Caco-2 (cell line): Measurements from ENCODE around the gene SMIM36. TPM values are rescaled to one million over a fixed set of nuclear protein-coding genes. Genes with fewer than 3 reads are reported as not detected.
A peak's percentile ranks its signal among the peaks of the same experiment; 100 is the strongest.

Experiments
- BruUV-seq: library from RNA; stranded (reverse); fragments of 400-500 nt; replicated peaks from 2 replicates; lab custom pipeline; 2021; lab: Mats Ljungman, UMichigan
- CTCF ChIA-PET: fragments of 300-600 bp; sonication (Branson Sonifier 250); formaldehyde crosslinking; loops from one replicate; lab custom pipeline; 2022; ENCODE audit warnings: antibody characterized with exemption; lab: Charles Lee
- POLR2A ChIA-PET: fragments of 300-600 bp; sonication (Branson Sonifier 250); formaldehyde crosslinking; loops from one replicate; lab custom pipeline; 2022; ENCODE audit warnings: antibody characterized with exemption; lab: Charles Lee
- DNase-seq, 2 experiments: peaks; one replicate each; pipeline versions ENCODE4 v3.0.0 to v3.0.0-alpha.2; 2020 to 2022
- H3K27me3 ChIP-seq: replicated peaks from 2 replicates; pipeline ENCODE4 v1.6.0; 2011; ENCODE audit warnings: low read length; ENCODE audit not compliant: control insufficient read depth, insufficient read depth
- H3K36me3 ChIP-seq: 2 replicates; pipeline ENCODE4 v1.5.1; 2011; ENCODE audit warnings: low read length; ENCODE audit not compliant: control insufficient read depth, insufficient read depth
- H3K4me1 ChIP-seq: fragments of 250-450 bp; sonication (Bioruptor Pico); 2 replicates; pipeline ENCODE4 v1.5.1; 2020; ENCODE audit warnings: mild to moderate bottlenecking
- H3K4me3 ChIP-seq: 2 replicates; pipeline ENCODE4 v1.5.1; 2011; ENCODE audit warnings: low read depth, mild to moderate bottlenecking, control low read depth, low read length
- H3K9me3 ChIP-seq: fragments of 250-450 bp; sonication (Bioruptor Pico); 2 replicates; pipeline ENCODE4 v1.5.1; 2020; ENCODE audit warnings: mild to moderate bottlenecking, moderate library complexity
- H3K27ac Mint-ChIP-seq: one replicate; pipeline ENCODE4 v1.8.0; 2022; ENCODE audit warnings: mixed read lengths; ENCODE audit not compliant: unreplicated experiment
- H3K27me3 Mint-ChIP-seq: one replicate; pipeline ENCODE4 v1.8.0; 2022; ENCODE audit warnings: mixed read lengths; ENCODE audit not compliant: insufficient read depth, unreplicated experiment
- H3K36me3 Mint-ChIP-seq: one replicate; pipeline ENCODE4 v1.8.0; 2022; ENCODE audit warnings: mild to moderate bottlenecking, mixed read lengths; ENCODE audit not compliant: insufficient read depth, unreplicated experiment
- H3K4me1 Mint-ChIP-seq: one replicate; pipeline ENCODE4 v1.8.0; 2022; ENCODE audit warnings: low read depth, mixed read lengths; ENCODE audit not compliant: unreplicated experiment
- H3K4me3 Mint-ChIP-seq: one replicate; pipeline ENCODE4 v1.8.0; 2022; ENCODE audit warnings: mild to moderate bottlenecking, moderate library complexity, mixed read lengths; ENCODE audit not compliant: unreplicated experiment
- H3K9me3 Mint-ChIP-seq: one replicate; pipeline ENCODE4 v1.8.0; 2022; ENCODE audit warnings: mixed read lengths; ENCODE audit not compliant: unreplicated experiment
- intact Hi-C: fragments of 100-400 bp; cut with micrococcal nuclease; formaldehyde crosslinking; loops from one replicate; pipeline ENCODE4 v1.10.0; 2022; ENCODE audit not compliant: unreplicated experiment
- total RNA-seq: library from RNA; stranded (reverse); gene quantifications from 2 replicates; pipeline ENCODE4 v1.2.3, GENCODE V29; 2022
- TF ChIP-seq, protein P1 (sequence below), 2 experiments: fragments of 200-600 bp in 1 of 2; IDR thresholded peaks; 1 replicate in 1 of 2; 2 replicates in 1 of 2; pipeline versions ENCODE4 v1.5.1 to v1.8.0; 2011 to 2022; ENCODE audit warnings: antibody characterized with exemption in 1 of 2, control low read depth in 1 of 2, inconsistent platforms in 1 of 2, low read depth in 1 of 2, low read length in 1 of 2, mild to moderate bottlenecking in 1 of 2, moderate library complexity in 1 of 2; ENCODE audit not compliant: insufficient read depth in 1 of 2, severe bottlenecking in 1 of 2, unreplicated experiment in 1 of 2

The SMIM36 gene
- total RNA-seq, 1 experiment from 2014 or later = not detected

DNA sequence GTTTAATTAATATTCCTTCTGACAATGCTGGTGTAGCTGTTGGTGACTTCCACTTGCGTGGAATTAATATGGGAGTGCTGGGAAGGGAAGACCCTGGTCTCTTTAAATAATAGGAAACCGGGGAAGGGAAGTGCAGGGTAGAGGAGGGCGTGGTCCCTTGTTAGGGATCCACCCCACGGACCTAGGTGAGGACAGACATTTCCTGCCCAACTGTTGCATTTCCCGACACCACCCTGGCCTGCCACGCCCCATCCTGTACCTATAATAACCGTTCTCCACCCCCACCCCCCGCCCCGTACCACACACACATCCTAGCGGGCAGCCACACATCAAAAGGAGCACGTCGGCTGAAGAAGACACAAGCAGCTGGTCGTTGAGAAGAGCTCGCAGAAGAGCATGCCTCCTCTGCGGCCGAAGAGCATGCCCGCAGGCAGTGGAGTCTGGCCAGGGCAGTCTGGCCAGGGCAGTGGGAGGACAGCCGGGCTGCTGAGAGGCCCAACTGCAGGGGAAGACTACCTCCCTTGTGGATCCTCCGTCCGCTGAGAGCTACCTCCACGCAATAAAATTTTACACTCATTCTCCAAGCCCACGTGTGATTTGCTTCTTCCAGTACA, 52.9 kb downstream of the SMIM36 start:
- Histone ChIP-seq H3K36me3 (no peaks in the 10 kb centered on the region), H3K4me3 (no peak overlapping the region), H3K27me3 (no peaks in the 10 kb centered on the region), H3K9me3 (no peaks in the 10 kb centered on the region), H3K4me1 (peaks cover 30% of the 10 kb centered on the region)
- TF ChIP-seq, protein P1, sequence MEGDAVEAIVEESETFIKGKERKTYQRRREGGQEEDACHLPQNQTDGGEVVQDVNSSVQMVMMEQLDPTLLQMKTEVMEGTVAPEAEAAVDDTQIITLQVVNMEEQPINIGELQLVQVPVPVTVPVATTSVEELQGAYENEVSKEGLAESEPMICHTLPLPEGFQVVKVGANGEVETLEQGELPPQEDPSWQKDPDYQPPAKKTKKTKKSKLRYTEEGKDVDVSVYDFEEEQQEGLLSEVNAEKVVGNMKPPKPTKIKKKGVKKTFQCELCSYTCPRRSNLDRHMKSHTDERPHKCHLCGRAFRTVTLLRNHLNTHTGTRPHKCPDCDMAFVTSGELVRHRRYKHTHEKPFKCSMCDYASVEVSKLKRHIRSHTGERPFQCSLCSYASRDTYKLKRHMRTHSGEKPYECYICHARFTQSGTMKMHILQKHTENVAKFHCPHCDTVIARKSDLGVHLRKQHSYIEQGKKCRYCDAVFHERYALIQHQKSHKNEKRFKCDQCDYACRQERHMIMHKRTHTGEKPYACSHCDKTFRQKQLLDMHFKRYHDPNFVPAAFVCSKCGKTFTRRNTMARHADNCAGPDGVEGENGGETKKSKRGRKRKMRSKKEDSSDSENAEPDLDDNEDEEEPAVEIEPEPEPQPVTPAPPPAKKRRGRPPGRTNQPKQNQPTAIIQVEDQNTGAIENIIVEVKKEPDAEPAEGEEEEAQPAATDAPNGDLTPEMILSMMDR (IDR thresholded peaks at IDR 0.05; ENCODE audit: insufficient read depth in 1 of 2, low read depth in 1 of 2, low read length in 1 of 2, severe bottlenecking in 1 of 2, unreplicated experiment in 1 of 2) = no peak
- no peaks in the 10 kb centered on the region for H3K27me3 Mint-ChIP-seq
- H3K36me3 Mint-ChIP-seq = peaks cover 6% of the 10 kb centered on the region
- no peaks in the 10 kb centered on the region for H3K9me3 Mint-ChIP-seq
- no peak overlapping the region for H3K27ac Mint-ChIP-seq
- no peak for DNase-seq
- ChIA-PET CTCF (no interaction called here), POLR2A (no interaction called here)
- no peak overlapping the region for H3K4me3 Mint-ChIP-seq
- intact Hi-C loops = no loop called here
- H3K4me1 Mint-ChIP-seq = peaks cover 26% of the 10 kb centered on the region
- no TSS peak for BruUV-seq

DNA sequence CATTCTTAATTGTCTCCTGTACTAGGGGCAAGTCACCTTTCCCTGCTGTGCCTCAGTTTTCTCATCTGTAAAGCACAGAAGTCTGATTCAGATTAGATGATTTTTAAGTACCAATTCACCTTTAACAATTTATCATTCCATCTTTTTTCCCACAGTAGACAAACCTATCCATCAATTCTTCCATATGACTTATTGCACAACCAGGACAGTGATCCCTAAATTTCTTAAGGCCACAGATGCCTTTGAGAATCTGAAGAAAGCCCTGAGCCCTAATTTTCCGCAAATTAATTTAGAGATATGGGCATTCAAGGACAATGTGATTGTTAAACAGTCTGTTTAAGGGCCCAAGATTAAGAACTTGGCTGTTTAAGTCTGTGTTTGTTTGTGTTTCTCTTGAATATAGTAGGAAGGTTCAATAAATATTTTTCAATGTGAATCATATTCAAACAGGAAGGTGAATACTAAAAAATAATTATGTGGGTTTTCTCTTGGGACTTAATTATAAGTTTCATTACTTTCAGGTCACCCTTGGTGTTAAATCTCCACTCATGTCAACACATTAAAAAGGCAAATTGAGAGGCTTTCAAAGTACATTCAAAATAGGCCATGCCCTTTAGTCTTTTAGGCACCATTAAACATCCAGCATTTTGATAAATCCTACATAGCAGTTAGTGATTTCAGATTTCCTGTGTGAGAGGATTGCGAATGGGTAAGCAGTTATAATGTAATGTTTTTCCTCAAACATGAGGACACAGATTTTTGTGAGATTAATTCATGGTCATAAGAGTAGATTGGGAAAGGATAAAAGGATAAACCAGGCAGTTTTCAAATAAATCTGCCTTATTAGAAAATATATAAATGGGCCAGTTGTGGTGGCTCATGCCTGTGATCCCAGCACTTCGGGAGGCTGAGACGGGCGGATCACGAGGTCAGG, 54.7 kb downstream of the SMIM36 start:
- H3K4me3 ChIP-seq = no peak overlapping the region
- TF ChIP-seq, protein P1 (IDR thresholded peaks at IDR 0.05; ENCODE audit: insufficient read depth in 1 of 2, low read depth in 1 of 2, low read length in 1 of 2, severe bottlenecking in 1 of 2, unreplicated experiment in 1 of 2) = no peak
- H3K27me3 ChIP-seq = no peaks in the 10 kb centered on the region
- H3K4me1 ChIP-seq = peaks cover 38% of the 10 kb centered on the region
- H3K9me3 ChIP-seq = no peaks in the 10 kb centered on the region
- CTCF ChIA-PET = no interaction called here
- Mint-ChIP-seq H3K4me3 (no peak overlapping the region), H3K27me3 (no peaks in the 10 kb centered on the region), H3K36me3 (peaks cover 6% of the 10 kb centered on the region), H3K27ac (peak overlapping the region; percentile 84), H3K9me3 (peaks cover under 1% of the 10 kb centered on the region), H3K4me1 (peaks cover 37% of the 10 kb centered on the region)
- intact Hi-C loops = no loop called here
- POLR2A ChIA-PET = no interaction called here
- BruUV-seq = no TSS peak
- no peaks in the 10 kb centered on the region for H3K36me3 ChIP-seq
- no peak for DNase-seq

DNA sequence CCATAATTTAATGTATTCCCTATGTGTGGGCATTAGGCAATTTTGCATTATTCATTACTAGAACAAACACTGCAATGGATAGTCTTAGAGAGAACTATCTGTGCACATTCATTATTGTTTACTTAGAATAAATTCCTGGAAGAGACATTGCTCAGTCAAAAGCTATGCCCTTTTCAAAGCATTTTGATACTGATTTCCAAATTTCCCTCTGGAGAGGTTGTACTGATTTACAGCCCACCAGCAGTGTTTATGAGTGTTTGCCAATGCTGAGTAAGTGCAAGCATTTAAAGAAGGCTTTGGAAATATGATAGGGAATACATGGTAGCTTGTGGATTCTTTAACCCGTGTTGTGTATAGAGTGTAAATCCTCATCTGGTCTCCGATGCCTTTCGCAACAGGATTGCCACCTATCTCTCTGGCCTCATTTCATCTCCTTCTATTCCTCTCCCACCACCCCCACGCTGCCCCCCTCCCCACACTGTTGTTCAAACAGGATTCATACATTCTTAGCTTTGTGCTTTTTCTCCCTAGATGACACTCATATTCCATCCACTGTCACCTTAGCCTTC, 56.3 kb downstream of the SMIM36 start:
- peaks cover 53% of the 10 kb centered on the region for H3K4me1 Mint-ChIP-seq
- H3K27ac Mint-ChIP-seq = peak overlapping the region; percentile 84
- H3K9me3 Mint-ChIP-seq = peaks cover 9% of the 10 kb centered on the region
- DNase-seq = peak; percentile 74 to 76
- TF ChIP-seq, protein P1 (IDR thresholded peaks at IDR 0.05; ENCODE audit: insufficient read depth in 1 of 2, low read depth in 1 of 2, low read length in 1 of 2, severe bottlenecking in 1 of 2, unreplicated experiment in 1 of 2) = no peak
- CTCF ChIA-PET = interaction anchor here (1.0 to 1.3 kb wide), 3 partner anchors 9 to 59 kb away, joined by 3 to 9 read pairs (median 4); no protein-coding TSS in a partner anchor
- no peaks in the 10 kb centered on the region for H3K27me3 ChIP-seq
- intact Hi-C loops = loop anchor here (1.0 to 5.0 kb wide), 6 partner anchors 9 to 297 kb away; partner anchors contain the start of gene PCTP
- H3K9me3 ChIP-seq = no peaks in the 10 kb centered on the region
- H3K4me1 ChIP-seq = peaks cover 54% of the 10 kb centered on the region
- H3K36me3 Mint-ChIP-seq = peaks cover 13% of the 10 kb centered on the region
- POLR2A ChIA-PET = interaction anchor here (0.5 to 1.0 kb wide), 2 partner anchors 22 to 321 kb away, joined by 4 to 5 read pairs; no protein-coding TSS in a partner anchor
- no peak overlapping the region for H3K4me3 ChIP-seq
- no peaks in the 10 kb centered on the region for H3K27me3 Mint-ChIP-seq
- H3K4me3 Mint-ChIP-seq = peak overlapping the region; percentile 16
- H3K36me3 ChIP-seq = no peaks in the 10 kb centered on the region
- BruUV-seq = no TSS peak
